GM18868 (cell line): Measurements from ENCODE around the gene ACTL10.

Experiments used
- ATAC-seq: cut with Tn5 transposase; IDR thresholded peaks from one replicate; pipeline ENCODE4 v1.9.1; 2021; ENCODE audit warnings: mild to moderate bottlenecking, moderate library complexity; ENCODE audit not compliant: unreplicated experiment

ACTL10 gene

GRCh38 chr20:33663161-33664084, 3.3 kb upstream of the ACTL10 start:
- peak; percentile 37 for ATAC-seq

- ATAC-seq, result no peak
Measured at GRCh38 chr20:33664085-33664761, 2.5 kb upstream of the ACTL10 start.

DNA sequence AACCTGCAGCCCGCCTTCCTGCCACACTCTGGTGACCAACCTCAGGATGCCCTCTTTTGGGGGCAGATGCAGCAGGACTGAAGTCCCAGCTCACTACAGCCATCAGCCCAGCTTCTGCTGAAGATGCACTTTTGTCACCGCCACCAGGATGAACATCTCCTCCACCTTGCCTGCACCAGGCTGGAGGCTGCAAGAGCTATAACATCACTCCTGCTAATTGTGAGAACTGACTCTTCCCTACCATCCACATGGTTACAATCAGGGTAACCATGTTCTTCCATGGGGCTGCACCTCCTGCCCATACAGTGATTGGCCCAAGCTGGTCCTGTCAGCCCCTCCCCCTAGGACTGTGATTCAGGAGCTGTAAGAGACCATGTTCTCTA, 2.0 kb upstream of the ACTL10 start:
- no peak for ATAC-seq

DNA sequence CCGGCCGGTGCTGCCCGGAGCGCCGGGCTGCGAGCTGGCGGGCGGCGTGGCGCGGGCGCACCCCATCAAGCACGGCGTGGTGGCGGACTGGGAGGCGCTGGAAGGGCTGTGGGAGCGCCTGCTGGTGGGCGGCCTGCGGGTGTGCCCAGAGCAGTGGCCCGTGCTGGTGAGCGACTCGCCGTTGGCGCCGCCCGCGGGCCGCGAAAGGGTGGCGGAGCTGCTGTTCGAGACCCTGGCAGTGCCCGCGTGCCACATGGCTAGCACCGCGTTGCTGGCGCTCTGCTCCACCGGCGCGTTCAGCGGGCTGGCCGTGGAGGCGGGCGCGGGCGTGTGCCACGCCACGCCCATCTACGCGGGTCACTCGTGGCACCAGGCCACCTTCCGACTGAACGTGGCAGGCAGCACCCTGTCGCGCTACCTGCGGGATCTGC, 517 bp downstream of the ACTL10 start:
- peak; percentile 2 for ATAC-seq

DNA sequence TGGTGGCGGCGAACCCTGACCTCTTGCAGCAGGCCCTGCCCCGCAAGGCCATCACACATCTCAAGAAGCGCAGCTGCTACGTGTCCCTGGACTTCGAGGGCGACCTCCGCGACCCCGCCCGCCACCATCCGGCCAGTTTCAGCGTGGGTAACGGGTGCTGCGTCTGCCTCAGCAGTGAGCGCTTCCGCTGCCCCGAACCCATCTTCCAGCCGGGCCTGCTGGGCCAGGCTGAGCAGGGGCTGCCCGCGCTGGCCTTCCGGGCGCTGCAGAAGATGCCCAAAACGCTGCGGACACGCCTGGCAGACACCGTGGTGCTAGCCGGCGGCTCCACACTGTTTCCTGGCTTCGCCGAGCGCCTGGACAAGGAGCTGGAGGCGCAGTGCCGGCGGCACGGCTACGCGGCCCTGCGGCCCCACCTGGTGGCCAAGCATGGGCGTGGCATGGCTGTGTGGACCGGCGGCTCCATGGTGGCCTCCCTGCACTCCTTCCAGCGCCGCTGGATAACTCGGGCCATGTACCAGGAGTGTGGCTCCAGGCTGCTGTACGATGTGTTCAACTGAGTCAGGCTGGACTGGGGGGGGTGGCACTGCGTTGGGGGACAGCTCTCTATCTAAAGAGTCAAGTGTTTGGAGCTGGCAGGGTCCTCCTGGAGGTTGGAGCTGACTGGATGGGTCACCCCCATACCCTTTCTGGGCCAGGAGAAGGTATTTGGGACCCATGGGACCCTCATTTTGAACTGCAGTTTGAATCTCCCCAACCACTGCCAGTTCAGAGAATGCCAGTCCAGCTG, 1.1 kb downstream of the ACTL10 start:
- ATAC-seq, result peak; percentile 45

DNA sequence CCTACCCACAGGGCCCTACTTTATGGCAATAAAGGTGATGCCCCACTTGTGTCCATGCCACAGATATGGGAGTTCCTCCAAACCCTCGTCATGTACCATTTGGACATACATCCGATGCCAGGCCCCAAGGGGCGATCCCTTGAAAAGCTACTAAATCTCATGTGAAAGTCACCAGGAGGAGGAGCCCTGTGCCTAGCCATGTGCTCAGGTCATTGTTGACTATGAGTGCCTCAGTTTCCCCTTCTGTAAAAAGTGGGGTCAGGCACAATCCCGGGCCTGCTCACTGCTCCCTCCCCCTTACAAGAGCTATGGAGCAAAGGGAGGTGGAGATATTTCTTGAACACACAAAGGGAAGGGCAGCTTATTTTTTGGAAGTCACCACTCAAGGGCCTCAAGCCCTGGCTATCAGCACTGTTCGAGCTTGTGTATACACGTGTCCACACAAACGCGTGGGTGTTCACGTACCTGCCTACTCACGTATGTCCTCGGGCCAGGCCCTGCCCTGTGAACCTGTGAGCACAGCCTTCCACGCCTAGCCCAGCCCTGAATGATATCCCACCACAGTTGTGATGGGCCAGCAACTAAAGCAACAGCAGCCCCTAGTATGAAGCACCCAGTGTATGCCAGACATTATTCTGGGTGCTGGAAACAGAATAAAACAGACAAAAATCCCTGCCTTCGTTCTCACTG, 1.9 kb downstream of the ACTL10 start:
- no peak for ATAC-seq

DNA sequence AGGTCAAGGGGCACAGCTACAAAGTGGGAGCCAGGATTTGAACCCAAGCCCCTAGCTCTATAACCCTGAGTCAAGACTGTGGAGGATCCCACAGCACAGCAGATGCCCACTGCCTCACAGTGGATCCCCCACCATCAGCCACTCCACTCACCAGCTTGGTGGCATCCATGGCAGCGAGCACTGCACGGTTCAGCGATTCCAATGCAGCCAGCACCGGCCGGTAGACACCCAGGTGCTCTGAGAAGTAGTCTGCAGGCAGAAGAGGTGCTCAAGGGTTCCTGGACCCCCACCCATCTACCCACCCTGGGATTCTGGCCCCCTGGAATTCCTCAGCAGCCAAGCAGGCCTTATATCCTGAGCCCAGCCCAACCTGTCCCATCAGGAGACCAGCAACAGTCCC, 2.5 kb downstream of the ACTL10 start:
- ATAC-seq, result no peak

GRCh38 chr20:33669873-33670640, 3.3 kb downstream of the ACTL10 start:
- no peak for ATAC-seq

DNA sequence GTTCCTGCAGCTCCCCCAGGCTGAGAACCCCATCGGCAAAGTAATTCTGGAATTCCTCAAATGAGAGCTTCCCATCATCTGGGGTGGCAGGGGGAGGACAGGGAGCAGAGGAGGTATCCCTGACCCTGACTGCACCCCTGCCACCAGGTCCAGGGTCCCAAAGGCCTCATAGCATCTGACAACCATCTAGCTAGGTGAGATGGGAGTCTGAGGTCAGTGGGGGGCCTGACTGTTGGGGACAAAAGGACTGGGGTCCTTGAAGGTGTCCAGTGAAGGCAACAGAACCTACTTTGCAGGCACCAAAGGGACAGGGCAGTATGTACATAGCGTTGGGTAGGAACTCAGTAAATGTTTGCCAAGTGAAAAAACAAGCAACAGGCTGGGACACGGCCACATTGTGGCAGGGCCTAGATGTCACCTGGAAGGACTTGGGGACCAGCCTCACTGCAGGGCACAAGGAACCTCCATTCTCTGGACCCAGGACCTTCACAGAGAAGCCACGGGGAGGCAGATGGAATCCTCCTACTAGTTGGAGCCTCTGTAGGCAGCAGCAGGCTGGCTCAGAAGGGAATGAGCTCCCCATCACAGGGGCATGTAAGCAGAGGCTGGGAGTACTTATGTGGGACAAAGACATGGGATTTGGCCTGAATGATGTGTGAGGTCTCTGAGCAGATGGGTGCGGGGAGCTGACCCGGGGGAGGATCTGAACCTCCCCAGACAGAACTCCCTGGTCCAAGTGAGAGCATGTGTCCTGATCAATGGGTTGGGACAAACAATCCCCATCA, 4.2 kb downstream of the ACTL10 start:
- ATAC-seq, result no peak

- ATAC-seq, result no peak
Measured at GRCh38 chr20:33671573-33672288, 5.0 kb downstream of the ACTL10 start.

- no peak for ATAC-seq
Measured at GRCh38 chr20:33672426-33673113, 5.8 kb downstream of the ACTL10 start.

- ATAC-seq, result no peak
Measured at GRCh38 chr20:33673114-33673409, 6.3 kb downstream of the ACTL10 start.

DNA sequence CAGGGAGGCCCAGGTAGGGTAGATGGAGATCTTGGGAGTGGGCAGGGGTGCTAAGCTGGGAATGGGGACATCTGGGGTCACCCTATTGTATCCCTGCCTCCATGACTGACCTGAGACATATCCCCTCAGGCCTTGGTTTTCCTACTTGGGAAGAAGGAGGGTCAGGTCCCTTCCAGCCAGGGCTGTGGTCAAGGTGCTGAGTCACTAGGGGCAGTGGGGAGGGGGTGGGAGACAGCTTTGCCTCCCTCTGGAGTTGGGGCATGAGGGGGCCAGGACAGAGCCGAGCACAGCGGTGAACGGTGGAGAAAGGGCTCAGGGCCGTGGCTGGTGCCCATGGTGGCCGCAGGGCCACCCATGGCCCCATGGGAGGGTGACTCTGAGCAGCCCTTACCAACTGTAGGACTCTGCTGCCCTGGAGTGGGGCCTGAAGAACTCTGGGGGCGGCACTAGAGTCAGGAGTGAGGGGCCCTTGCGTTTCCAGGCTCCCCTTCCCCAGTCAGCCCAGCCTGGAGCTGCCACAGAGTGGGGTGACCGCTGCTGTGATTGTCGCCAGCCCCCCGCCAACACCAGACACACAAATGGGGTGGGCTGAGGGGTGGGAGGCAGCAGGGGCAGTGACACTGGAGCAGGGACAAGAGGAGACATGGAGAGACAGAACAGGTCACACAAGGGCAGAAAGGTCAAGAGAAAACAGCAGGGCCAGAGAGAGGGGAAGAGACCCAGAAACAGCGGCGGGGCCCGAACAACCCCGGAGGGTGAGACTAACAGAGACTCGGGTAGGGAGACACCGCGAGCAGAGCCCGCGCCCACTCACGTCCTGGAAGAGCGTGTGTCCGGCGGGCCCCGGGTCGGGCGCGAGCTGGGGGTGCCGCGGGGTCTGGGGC, 6.9 kb downstream of the ACTL10 start:
- peak; percentile 30 for ATAC-seq

GRCh38 chr20:33674294-33675135, 7.8 kb downstream of the ACTL10 start, which contains the start of gene NECAB3:
TSS of gene NECAB3 (minus strand) at chr20:33674428. CDS start at chr20:33674352, 76 bp downstream.
- peak; percentile 73 for ATAC-seq

GRCh38 chr20:33675136-33675959, 8.6 kb downstream of the ACTL10 start:
- ATAC-seq, result no peak
